ENCODE data around the gene LYSMD1.
"Not testable (repeated sequence)": the region's sequence is repeated elsewhere in the genome, so short reads cannot be mapped to it uniquely, and the experiment has no call there.

LYSMD1 gene

GRCh38 chr1:151198254-151199127 lies 32.8 kb upstream of the LYSMD1 start, which contains the start of gene PIP5K1A:
TSS of gene PIP5K1A (plus strand) at chr1:151198552. CDS start at chr1:151198997, 445 bp downstream.
- peak; percentile 98 for DNase-seq (ENCODE audit: low read depth, low spot score)
- in situ Hi-C loops (cut with HindIII; ENCODE audit: low sequenced_read_pairs) = no loop called here
- peak within 1 kb of the TSS; percentile 100 for H3K4me3 ChIP-seq (ENCODE audit: low read depth, low read length)
- no peak for TF ChIP-seq CTCF (IDR thresholded peaks at IDR 0.05; ENCODE audit: low read depth, low read length)

GRCh38 chr1:151197863-151198253 lies 32.2 kb upstream of the LYSMD1 start:
- no peak for TF ChIP-seq CTCF (IDR thresholded peaks at IDR 0.05; ENCODE audit: low read depth, low read length)
- DNase-seq (ENCODE audit: low read depth, low spot score) = no peak
- in situ Hi-C loops (cut with HindIII; ENCODE audit: low sequenced_read_pairs) = no loop called here
- H3K4me3 ChIP-seq (ENCODE audit: low read depth, low read length) = peak overlapping the region; percentile 100

GRCh38 chr1:151196292-151196800 lies 30.6 kb upstream of the LYSMD1 start:
- peak; percentile 89 for DNase-seq (ENCODE audit: low read depth, low spot score)
- H3K4me3 ChIP-seq (ENCODE audit: low read depth, low read length) = no peak overlapping the region
- in situ Hi-C loops (cut with HindIII; ENCODE audit: low sequenced_read_pairs) = no loop called here

GRCh38 chr1:151194894-151195594 lies 29.3 kb upstream of the LYSMD1 start:
- in situ Hi-C loops (cut with HindIII; ENCODE audit: low sequenced_read_pairs); H3K4me3 ChIP-seq (ENCODE audit: low read depth, low read length): not testable (repeated sequence)
- peak; percentile 74 for DNase-seq (ENCODE audit: low read depth, low spot score)

More at GRCh38 chr1:151196292-151196800, 30.6 kb upstream of the LYSMD1 start:
- TF ChIP-seq CTCF (IDR thresholded peaks at IDR 0.05; ENCODE audit: low read depth, low read length) = peak; percentile 71

- in situ Hi-C loops (cut with HindIII; ENCODE audit: low sequenced_read_pairs) = no loop called here
- DNase-seq (ENCODE audit: low read depth, low spot score) = no peak
- no peak for TF ChIP-seq CTCF (IDR thresholded peaks at IDR 0.05; ENCODE audit: low read depth, low read length)
- H3K4me3 ChIP-seq (ENCODE audit: low read depth, low read length) = no peak overlapping the region
Measured at GRCh38 chr1:151193856-151194255, 28.2 kb upstream of the LYSMD1 start.

GRCh38 chr1:151193304-151193703 lies 27.6 kb upstream of the LYSMD1 start:
- no peak overlapping the region for H3K4me3 ChIP-seq (ENCODE audit: low read depth, low read length)
- in situ Hi-C loops (cut with HindIII; ENCODE audit: low sequenced_read_pairs) = no loop called here
- no peak for TF ChIP-seq CTCF (IDR thresholded peaks at IDR 0.05; ENCODE audit: low read depth, low read length)
- DNase-seq (ENCODE audit: low read depth, low spot score) = no peak

All from astrocyte of the spinal cord (primary cell).